ENCODE results near the gene MYOD1.

- no peak for TF ChIP-seq THRA (IDR thresholded peaks at IDR 0.05)
- no peak for TF ChIP-seq ZNF830 (CRISPR knock-in tag; IDR thresholded peaks at IDR 0.05)
- no peak for TF ChIP-seq BCL6 (CRISPR knock-in tag; IDR thresholded peaks at IDR 0.05)
- no peak for TF ChIP-seq SRF (CRISPR knock-in tag; IDR thresholded peaks at IDR 0.05)
- TF ChIP-seq REST (IDR thresholded peaks at IDR 0.05; ENCODE audit: borderline replicate concordance): no peak
- TF ChIP-seq REST (CRISPR knock-in tag; IDR thresholded peaks at IDR 0.05; ENCODE audit: low read depth): no peak
- TF ChIP-seq ZSCAN29 (IDR thresholded peaks at IDR 0.05): no peak
- TF ChIP-seq RAD51 (IDR thresholded peaks at IDR 0.05; ENCODE audit: borderline replicate concordance, low read depth): no peak
- TF ChIP-seq USF2 (CRISPR knock-in tag; IDR thresholded peaks at IDR 0.05): no peak
- no peak for TF ChIP-seq MLX (CRISPR knock-in tag; conservative IDR thresholded peaks at IDR 0.05)
- no peak for TF ChIP-seq EZH2 (IDR thresholded peaks at IDR 0.05; ENCODE audit: borderline replicate concordance, low read depth, low read length)
- TF ChIP-seq HMGXB4 (CRISPR knock-in tag; IDR thresholded peaks at IDR 0.05): no peak
- no peak for TF ChIP-seq CTCF (IDR thresholded peaks at IDR 0.05 in 2 of 3, conservative IDR thresholded peaks at IDR 0.05 in 1 of 3; ENCODE audit: insufficient read depth in 2 of 3, low read depth in 1 of 3, low read length in 3 of 3)
- TF ChIP-seq GATA2 (CRISPR knock-in tag; IDR thresholded peaks at IDR 0.05): no peak
These were observed 15.1 kb downstream of the MYOD1 start, which contains the start of gene KCNC1 for GRCh38 chr11:17734418-17734911.
